ENCODE measurements around the gene UNCX. TPM values are rescaled to one million over a fixed set of nuclear protein-coding genes. Genes with fewer than 3 reads are reported as not detected.
"Not testable (repeated sequence)": the region's sequence is repeated elsewhere in the genome, so short reads cannot be mapped to it uniquely, and the experiment has no call there.

The UNCX gene
- total RNA-seq, 2 donors from 2014 or later, result 0.13 TPM; not detected in 1

DNA sequence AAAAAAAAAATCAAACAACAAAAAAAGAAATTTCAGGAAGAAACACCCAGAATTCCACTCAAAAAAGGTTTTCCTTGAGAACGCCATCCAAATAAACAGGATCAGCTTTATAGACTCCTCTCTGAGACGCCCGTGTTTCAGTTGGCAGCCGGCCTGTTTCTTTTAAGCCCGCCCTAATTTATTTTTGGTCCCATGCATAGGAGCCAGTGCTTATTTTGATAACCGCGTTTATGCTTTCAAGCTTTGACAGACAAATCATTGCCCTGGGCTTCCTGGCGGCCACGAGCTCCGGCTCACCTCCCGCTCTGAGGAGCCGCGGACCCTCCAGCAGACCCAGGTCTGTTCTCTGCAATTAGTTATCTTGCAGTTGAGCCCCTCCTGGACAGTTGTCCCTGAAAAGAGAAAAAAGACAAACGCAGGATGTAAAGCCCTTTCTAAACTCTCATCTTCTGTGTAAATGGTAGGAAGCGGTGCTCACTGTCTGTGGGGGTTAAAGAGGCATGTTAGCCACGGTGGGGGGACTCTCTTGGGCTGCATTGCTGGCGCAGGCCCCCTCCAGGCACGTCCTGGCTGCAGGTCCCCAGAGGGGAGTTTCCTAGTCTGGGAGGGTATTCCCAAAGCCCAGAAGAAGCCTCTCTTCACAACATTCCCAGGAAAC, 22.2 kb upstream of the UNCX start:
- WGBS, 2 experiments (ENCODE audit: insufficient coverage in 1 of 2, insufficient read length in 1 of 2), result 89% methylated on average over 18 of the region's 18 CpGs
- Histone ChIP-seq H3K27ac (ENCODE audit: low read depth, low read length) (no peak overlapping the region), H3K9ac (ENCODE audit: extremely low read depth, low read length, poor library complexity, severe bottlenecking) (no peak overlapping the region)

DNA sequence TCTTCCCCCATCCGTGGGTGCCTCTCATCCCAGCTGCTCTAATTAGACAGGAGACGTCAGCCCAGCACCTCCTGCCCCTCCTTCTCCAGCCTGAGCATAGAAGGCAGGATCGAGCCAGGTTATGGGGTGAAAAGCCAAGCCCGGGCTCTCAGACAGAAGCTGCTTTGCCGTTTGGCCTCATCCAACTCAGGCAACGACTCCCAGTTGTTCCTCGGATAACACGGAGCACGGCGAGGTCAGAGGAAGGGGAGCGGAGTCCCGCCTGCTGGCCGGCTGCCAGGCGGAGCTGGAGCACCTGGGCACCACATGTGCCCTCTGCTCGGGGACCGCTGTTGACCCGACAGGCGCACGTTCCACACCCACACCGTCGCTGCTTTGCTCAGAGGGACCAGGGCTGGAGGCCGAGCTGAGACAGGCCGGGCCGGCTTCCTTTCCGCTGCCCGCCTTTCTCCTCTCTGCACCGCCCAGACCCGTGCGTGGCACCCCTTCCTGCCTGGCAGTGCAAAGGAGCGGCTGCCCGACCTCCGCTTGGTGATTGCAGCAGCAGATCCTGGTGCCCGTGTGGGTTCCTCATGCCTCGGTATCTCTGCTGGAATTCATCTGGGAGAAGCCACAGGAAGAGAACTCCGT, 21.6 kb upstream of the UNCX start:
- Mint-ChIP-seq H3K4me3 (no peak overlapping the region), H3K27me3 (ENCODE audit: insufficient read depth) (peaks cover 7% of the 10 kb centered on the region), H3K9me3 (no peaks in the 10 kb centered on the region), H3K36me3 (ENCODE audit: low read depth) (no peaks in the 10 kb centered on the region), H3K27ac (no peak overlapping the region), H3K4me1 (no peaks in the 10 kb centered on the region)
- H3K36me3 ChIP-seq (ENCODE audit: control insufficient read depth, insufficient read depth, low read length), result no peaks in the 10 kb centered on the region
- no peaks in the 10 kb centered on the region for H3K4me1 ChIP-seq (ENCODE audit: control insufficient read depth, insufficient read depth, low read length)
- no peak for DNase-seq
- 86 to 90% methylated on average over 26 to 35 of the region's 35 CpGs for WGBS, 2 experiments (ENCODE audit: insufficient coverage in 1 of 2, insufficient read length in 1 of 2)
- H3K9me3 ChIP-seq (ENCODE audit: control insufficient read depth, low read length), result no peaks in the 10 kb centered on the region
- H3K4me3 ChIP-seq (ENCODE audit: low read length), result no peak overlapping the region
- TF ChIP-seq, protein P1, sequence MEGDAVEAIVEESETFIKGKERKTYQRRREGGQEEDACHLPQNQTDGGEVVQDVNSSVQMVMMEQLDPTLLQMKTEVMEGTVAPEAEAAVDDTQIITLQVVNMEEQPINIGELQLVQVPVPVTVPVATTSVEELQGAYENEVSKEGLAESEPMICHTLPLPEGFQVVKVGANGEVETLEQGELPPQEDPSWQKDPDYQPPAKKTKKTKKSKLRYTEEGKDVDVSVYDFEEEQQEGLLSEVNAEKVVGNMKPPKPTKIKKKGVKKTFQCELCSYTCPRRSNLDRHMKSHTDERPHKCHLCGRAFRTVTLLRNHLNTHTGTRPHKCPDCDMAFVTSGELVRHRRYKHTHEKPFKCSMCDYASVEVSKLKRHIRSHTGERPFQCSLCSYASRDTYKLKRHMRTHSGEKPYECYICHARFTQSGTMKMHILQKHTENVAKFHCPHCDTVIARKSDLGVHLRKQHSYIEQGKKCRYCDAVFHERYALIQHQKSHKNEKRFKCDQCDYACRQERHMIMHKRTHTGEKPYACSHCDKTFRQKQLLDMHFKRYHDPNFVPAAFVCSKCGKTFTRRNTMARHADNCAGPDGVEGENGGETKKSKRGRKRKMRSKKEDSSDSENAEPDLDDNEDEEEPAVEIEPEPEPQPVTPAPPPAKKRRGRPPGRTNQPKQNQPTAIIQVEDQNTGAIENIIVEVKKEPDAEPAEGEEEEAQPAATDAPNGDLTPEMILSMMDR (conservative IDR thresholded peaks at IDR 0.05), result no peak
- no peak overlapping the region for H3K27ac ChIP-seq (ENCODE audit: low read depth, low read length)
- no peak overlapping the region for H3K9ac ChIP-seq (ENCODE audit: extremely low read depth, low read length, poor library complexity, severe bottlenecking)
- H3K27me3 ChIP-seq (ENCODE audit: control insufficient read depth, insufficient read depth, low read length, poor library complexity, severe bottlenecking), result peaks cover 12% of the 10 kb centered on the region

More for the DNA sequence above, 22.2 kb upstream of the UNCX start:
- no peak overlapping the region for H3K4me3 ChIP-seq (ENCODE audit: low read length)
- H3K36me3 Mint-ChIP-seq (ENCODE audit: low read depth), result no peaks in the 10 kb centered on the region
- DNase-seq, result no peak
- no peaks in the 10 kb centered on the region for H3K9me3 Mint-ChIP-seq
- peaks cover 12% of the 10 kb centered on the region for H3K27me3 ChIP-seq (ENCODE audit: control insufficient read depth, insufficient read depth, low read length, poor library complexity, severe bottlenecking)
- H3K36me3 ChIP-seq (ENCODE audit: control insufficient read depth, insufficient read depth, low read length), result no peaks in the 10 kb centered on the region
- no peak overlapping the region for H3K4me3 Mint-ChIP-seq
- no peaks in the 10 kb centered on the region for H3K4me1 ChIP-seq (ENCODE audit: control insufficient read depth, insufficient read depth, low read length)
- H3K27ac Mint-ChIP-seq, result no peak overlapping the region
- no peaks in the 10 kb centered on the region for H3K4me1 Mint-ChIP-seq
- TF ChIP-seq, protein P1 (conservative IDR thresholded peaks at IDR 0.05), result no peak
- H3K9me3 ChIP-seq (ENCODE audit: control insufficient read depth, low read length), result no peaks in the 10 kb centered on the region
- peaks cover 7% of the 10 kb centered on the region for H3K27me3 Mint-ChIP-seq (ENCODE audit: insufficient read depth)

DNA sequence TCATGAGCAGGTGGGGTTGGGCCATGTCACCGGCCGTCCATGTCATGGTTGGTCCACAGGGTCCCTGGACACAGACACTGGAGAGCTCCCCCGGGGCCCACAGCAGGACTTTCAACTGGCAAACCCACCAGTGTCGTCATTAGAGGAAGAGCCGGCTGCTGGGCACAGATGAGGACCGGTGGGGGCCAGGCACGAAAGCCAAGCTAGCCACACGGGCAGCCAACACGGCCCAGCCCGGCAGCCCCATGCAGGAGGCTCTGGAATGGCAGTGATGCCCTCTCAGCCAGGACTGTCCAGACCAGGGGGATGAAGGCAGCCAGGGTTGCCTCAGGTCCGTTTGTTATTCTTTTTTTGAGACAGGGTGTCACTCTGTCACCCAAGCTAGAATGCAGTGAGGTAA, 21.1 kb upstream of the UNCX start:
- H3K4me3 ChIP-seq (ENCODE audit: low read length), result no peak overlapping the region
- Mint-ChIP-seq H3K27ac (no peak overlapping the region), H3K27me3 (ENCODE audit: insufficient read depth) (peaks cover 7% of the 10 kb centered on the region), H3K4me1 (no peaks in the 10 kb centered on the region), H3K9me3 (no peaks in the 10 kb centered on the region), H3K4me3 (no peak overlapping the region), H3K36me3 (ENCODE audit: low read depth) (no peaks in the 10 kb centered on the region)
- DNase-seq, result no peak
- no peaks in the 10 kb centered on the region for H3K36me3 ChIP-seq (ENCODE audit: control insufficient read depth, insufficient read depth, low read length)
- no peaks in the 10 kb centered on the region for H3K4me1 ChIP-seq (ENCODE audit: control insufficient read depth, insufficient read depth, low read length)
- TF ChIP-seq, protein P1 (conservative IDR thresholded peaks at IDR 0.05), result no peak
- no peak overlapping the region for H3K27ac ChIP-seq (ENCODE audit: low read depth, low read length)
- H3K9me3 ChIP-seq (ENCODE audit: control insufficient read depth, low read length), result no peaks in the 10 kb centered on the region
- peaks cover 12% of the 10 kb centered on the region for H3K27me3 ChIP-seq (ENCODE audit: control insufficient read depth, insufficient read depth, low read length, poor library complexity, severe bottlenecking)
- 87 to 90% methylated on average over 9 to 11 of the region's 11 CpGs for WGBS, 2 experiments (ENCODE audit: insufficient coverage in 1 of 2, insufficient read length in 1 of 2)
- no peak overlapping the region for H3K9ac ChIP-seq (ENCODE audit: extremely low read depth, low read length, poor library complexity, severe bottlenecking)

DNA sequence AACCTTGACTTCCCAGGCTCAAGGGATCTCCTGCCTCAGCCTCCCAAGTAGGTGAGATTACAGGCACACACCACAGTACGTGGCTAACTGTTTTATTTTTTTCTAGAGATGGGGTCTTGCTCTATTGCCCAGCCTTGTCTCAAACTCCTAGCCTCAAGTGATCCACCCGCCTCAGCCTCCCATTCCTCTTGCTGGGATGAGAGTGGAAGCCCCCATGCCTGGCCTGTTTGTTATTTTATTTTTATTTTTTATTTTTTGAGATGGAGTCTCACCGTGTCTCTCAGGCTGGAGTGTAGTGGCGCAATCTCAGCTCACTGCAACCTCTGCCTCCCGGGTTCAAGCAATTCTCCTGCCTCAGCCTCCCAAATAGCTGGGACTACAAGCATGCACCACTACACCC, 20.6 kb upstream of the UNCX start:
- H3K4me3 ChIP-seq (ENCODE audit: low read length); H3K27me3 Mint-ChIP-seq (ENCODE audit: insufficient read depth); H3K36me3 ChIP-seq (ENCODE audit: control insufficient read depth, insufficient read depth, low read length); H3K9me3 Mint-ChIP-seq; H3K9me3 ChIP-seq (ENCODE audit: control insufficient read depth, low read length); H3K27ac ChIP-seq (ENCODE audit: low read depth, low read length); H3K4me3 Mint-ChIP-seq; H3K9ac ChIP-seq (ENCODE audit: extremely low read depth, low read length, poor library complexity, severe bottlenecking); H3K36me3 Mint-ChIP-seq (ENCODE audit: low read depth); DNase-seq; H3K27ac Mint-ChIP-seq; H3K4me1 Mint-ChIP-seq; H3K4me1 ChIP-seq (ENCODE audit: control insufficient read depth, insufficient read depth, low read length): not testable (repeated sequence)
- H3K27me3 ChIP-seq (ENCODE audit: control insufficient read depth, insufficient read depth, low read length, poor library complexity, severe bottlenecking), result peaks cover 15% of the 10 kb centered on the region
- 89 to 94% methylated on average over 2 to 5 of the region's 5 CpGs for WGBS, 2 experiments (ENCODE audit: insufficient coverage in 1 of 2, insufficient read length in 1 of 2)
